Esophagus muscularis mucosa (tissue), 4 donors: ENCODE data around the gene CLN3. TPM values are rescaled to one million over a fixed set of nuclear protein-coding genes. Genes with fewer than 3 reads are reported as not detected.
A peak's percentile ranks its signal among the peaks of the same experiment; 100 is the strongest.

Source experiments
- DNase-seq: peaks from one replicate; pipeline ENCODE4 v3.0.0-alpha.2; 2017; ENCODE audit errors: extremely low spot score
- H3K27ac ChIP-seq, 4 donors: fragments of 200-600 bp; sonication (generic); replicated peaks in 1 of 4; 1 replicate in 3 of 4; 2 replicates in 1 of 4; pipeline ENCODE4 v1.5.1; 2016 to 2019; ENCODE audit warnings: mild to moderate bottlenecking in 1 of 4
- H3K27me3 ChIP-seq, 4 donors: fragments of 200-600 bp; sonication (generic); one replicate each; pipeline versions ENCODE4 v1.5.1 to v1.6.0; 2016 to 2019
- H3K36me3 ChIP-seq, 4 donors: fragments of 200-600 bp; sonication (generic); one replicate each; pipeline ENCODE4 v1.5.1; 2016 to 2019
- H3K4me1 ChIP-seq, 4 donors: fragments of 200-600 bp; sonication (generic); one replicate each; pipeline ENCODE4 v1.5.1; 2016 to 2019
- H3K4me3 ChIP-seq, 4 donors: fragments of 200-600 bp; sonication (generic); 1 replicate in 2 of 4; 2 replicates in 2 of 4; pipeline ENCODE4 v1.5.1; 2016 to 2019; ENCODE audit warnings: mild to moderate bottlenecking in 4 of 4, moderate library complexity in 1 of 4
- H3K9me3 ChIP-seq, 4 donors: fragments of 200-600 bp; sonication (generic); 1 replicate in 3 of 4; 2 replicates in 1 of 4; pipeline ENCODE4 v1.5.1; 2016 to 2019
- CTCF ChIP-seq, 3 experiments: fragments of 200-600 bp in 2 of 3; fragments of 450-650 bp in 1 of 3; sonication (generic) in 2 of 3; IDR thresholded peaks; one replicate each; pipeline ENCODE4 v1.5.1; 2017 to 2019; ENCODE audit warnings: antibody characterized with exemption in 3 of 3, mild to moderate bottlenecking in 2 of 3, moderate library complexity in 1 of 3
- EP300 ChIP-seq: sonication (generic); formaldehyde crosslinking; IDR thresholded peaks from one replicate; pipeline ENCODE4 v1.6.1; 2017; ENCODE audit warnings: antibody characterized with exemption
- POLR2A ChIP-seq: fragments of 450-650 bp; IDR thresholded peaks from one replicate; pipeline ENCODE4 v1.6.1; 2017; ENCODE audit warnings: antibody characterized with exemption, moderate library complexity, mild to moderate bottlenecking, low read depth
- POLR2AphosphoS5 ChIP-seq, 2 donors: sonication (generic); formaldehyde crosslinking; IDR thresholded peaks; one replicate each; pipeline ENCODE4 v1.6.1; 2017; ENCODE audit warnings: antibody characterized with exemption in 2 of 2
- WGBS: methylation state at CpG from one replicate; pipeline ENCODE4 v1.1.5; 2018; 5-methylcytosine and 5-hydroxymethylcytosine counted together
- intact Hi-C: fragments of 100-400 bp; cut with DNase I; formaldehyde crosslinking; loops from one replicate; pipeline ENCODE4 v1.15.1; 2023
- total RNA-seq, 4 donors: library from RNA; depleted of rRNA; stranded (reverse); fragments of >200 nt; gene quantifications; one replicate each; pipeline versions ENCODE4 v1.1.0 to v1.2.1, GENCODE V29; 2016

Gene CLN3
- total RNA-seq, 4 donors from 2014 or later, result 10.3 to 23.3 (median 16.6) TPM

GRCh38 chr16:28495795-28496749 is 4.2 kb upstream of the CLN3 start:
- intact Hi-C loops, result no loop called here
- 86% methylated on average over 20 of the region's 20 CpGs for WGBS
- no peaks in the 10 kb centered on the region for H3K36me3 ChIP-seq
- H3K27ac ChIP-seq, result no peak overlapping the region
- peaks cover 2 to 10% (median 4%) of the 10 kb centered on the region in 4 donors for H3K4me1 ChIP-seq
- peak overlapping the region in 2 of 4 donors; percentile 13 to 29 for H3K4me3 ChIP-seq
- no peak for DNase-seq
- H3K9me3 ChIP-seq, result no peaks in the 10 kb centered on the region
- no peak for TF ChIP-seq CTCF (IDR thresholded peaks at IDR 0.05)
- TF ChIP-seq POLR2A, result no peak
- TF ChIP-seq EP300, result no peak
- no peak for TF ChIP-seq POLR2AphosphoS5 (IDR thresholded peaks at IDR 0.05)
- H3K27me3 ChIP-seq, result peaks cover 0 to 4% (median 0%) of the 10 kb centered on the region in 4 donors

GRCh38 chr16:28495098-28495793 is 3.4 kb upstream of the CLN3 start:
- 77% methylated on average over 13 of the region's 13 CpGs for WGBS
- intact Hi-C loops, result no loop called here
- Histone ChIP-seq H3K4me3 (peak overlapping the region; percentile 13 to 39 (median 28)), H3K27ac (peak overlapping the region in 3 of 4 donors; percentile 19 to 57 (median 34)), H3K4me1 (peaks cover 8 to 18% (median 13%) of the 10 kb centered on the region in 4 donors), H3K27me3 (peaks cover 0 to 4% (median 0%) of the 10 kb centered on the region in 4 donors), H3K36me3 (no peaks in the 10 kb centered on the region), H3K9me3 (no peaks in the 10 kb centered on the region)
- no peak for TF ChIP-seq EP300
- TF ChIP-seq POLR2AphosphoS5 (IDR thresholded peaks at IDR 0.05), result no peak
- no peak for TF ChIP-seq CTCF (IDR thresholded peaks at IDR 0.05)
- TF ChIP-seq POLR2A, result no peak
- no peak for DNase-seq

- Histone ChIP-seq H3K4me1 (peaks cover 8 to 24% (median 22%) of the 10 kb centered on the region in 4 donors), H3K36me3 (peaks cover 0 to 9% (median 4%) of the 10 kb centered on the region in 4 donors), H3K9me3 (no peaks in the 10 kb centered on the region), H3K27me3 (peaks cover 0 to 4% (median 0%) of the 10 kb centered on the region in 4 donors), H3K4me3 (peak within 1 kb of the TSS; percentile 13 to 39 (median 28)), H3K27ac (peak within 1 kb of the TSS in 3 of 4 donors; percentile 33 to 57 (median 34))
- TF ChIP-seq POLR2AphosphoS5 (IDR thresholded peaks at IDR 0.05) (no peak), CTCF (IDR thresholded peaks at IDR 0.05) (no peak), EP300 (no peak), POLR2A (no peak)
- 63% methylated on average over 7 of the region's 12 CpGs for WGBS
- intact Hi-C loops, result no loop called here
- DNase-seq, result peak; percentile 93
Observed at GRCh38 chr16:28494121-28494851, 2.4 kb upstream of the CLN3 start, which contains the start of gene APOBR. APOBR (plus strand) TSS chr16:28494643; CDS start chr16:28494682, 39 bp downstream.

GRCh38 chr16:28492511-28492910 is 637 bp upstream of the CLN3 start:
- TF ChIP-seq CTCF (IDR thresholded peaks at IDR 0.05), result no peak
- Histone ChIP-seq H3K4me1 (peaks cover 8 to 27% (median 23%) of the 10 kb centered on the region in 4 donors), H3K27me3 (no peaks in the 10 kb centered on the region), H3K4me3 (peak overlapping the region; percentile 76 to 99 (median 98)), H3K27ac (peak overlapping the region; percentile 92 to 95 (median 94)), H3K9me3 (no peaks in the 10 kb centered on the region), H3K36me3 (peaks cover 11 to 27% (median 21%) of the 10 kb centered on the region in 4 donors)
- WGBS, result 54% methylated on average over 4 of the region's 4 CpGs
- intact Hi-C loops, result no loop called here
- no peak for DNase-seq
